ENCODE data around the gene POU4F3.
"Not testable (repeated sequence)": the region's sequence is repeated elsewhere in the genome, so short reads cannot be mapped to it uniquely, and the experiment has no call there.

The POU4F3 gene

DNA sequence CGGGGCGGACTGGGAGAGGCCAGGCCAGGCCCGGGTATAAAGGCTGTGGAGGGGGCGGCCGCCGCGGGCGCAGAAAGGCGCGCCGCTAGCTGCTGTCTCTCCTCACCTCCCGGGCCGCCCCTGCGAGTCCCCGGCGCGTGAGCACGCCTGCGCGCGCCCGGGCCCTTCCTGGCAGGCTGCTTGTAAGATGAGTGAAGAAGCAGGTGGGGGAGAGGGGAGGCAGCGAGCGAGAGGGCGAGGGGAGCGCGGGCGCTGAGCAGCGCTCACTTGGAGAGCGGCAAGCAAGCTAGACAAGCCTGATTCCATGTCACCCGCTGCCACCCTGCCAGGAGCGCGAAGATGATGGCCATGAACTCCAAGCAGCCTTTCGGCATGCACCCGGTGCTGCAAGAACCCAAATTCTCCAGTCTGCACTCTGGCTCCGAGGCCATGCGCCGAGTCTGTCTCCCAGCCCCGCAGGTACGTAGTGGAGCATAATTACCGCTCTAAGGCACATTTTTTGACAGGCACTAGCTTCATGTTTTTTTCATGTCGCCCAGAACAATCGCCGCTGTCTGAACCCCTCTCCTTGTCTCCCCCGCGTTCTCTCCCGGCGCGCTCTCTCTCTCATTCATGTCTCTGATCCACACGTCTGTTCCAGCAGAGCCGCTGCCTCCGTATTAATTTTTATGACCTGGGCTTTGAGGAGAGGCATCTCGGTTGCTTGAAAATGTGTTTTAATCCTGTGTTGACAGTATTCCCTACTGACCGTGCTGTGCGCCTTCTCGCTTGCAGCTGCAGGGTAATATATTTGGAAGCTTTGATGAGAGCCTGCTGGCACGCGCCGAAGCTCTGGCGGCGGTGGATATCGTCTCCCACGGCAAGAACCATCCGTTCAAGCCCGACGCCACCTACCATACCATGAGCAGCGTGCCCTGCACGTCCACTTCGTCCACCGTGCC is at the start of gene POU4F3:
TSS of gene POU4F3 (plus strand) at position 66 of the 941 bp plus-strand sequence. CDS start at position 340, 274 bp downstream.
- DNase-seq: no peak

- no peak for DNase-seq
Observed at GRCh38 chr5:146290318-146290717, 48.3 kb upstream of the POU4F3 start.

GRCh38 chr5:146291421-146292074 is 47.1 kb upstream of the POU4F3 start:
- no peak for DNase-seq

DNA sequence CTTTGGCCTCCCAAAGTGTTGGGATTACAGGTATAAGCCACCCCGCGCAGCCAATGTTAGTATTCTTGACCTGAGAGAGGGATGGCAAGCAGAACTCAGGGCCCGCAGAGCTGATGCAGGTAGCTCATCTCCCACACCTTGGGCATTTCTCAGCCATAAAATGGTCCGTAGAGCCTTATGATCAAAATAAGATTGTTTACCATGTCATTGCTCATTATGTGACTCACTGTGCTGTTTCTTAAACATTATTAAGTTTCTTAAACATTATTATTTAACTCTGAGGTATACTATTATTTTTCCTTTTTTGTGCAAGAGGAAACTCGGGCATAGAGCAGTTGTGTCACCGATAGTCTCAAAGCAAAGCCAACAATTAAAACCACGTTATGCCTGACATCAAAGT is 42.4 kb upstream of the POU4F3 start:
- no peak for DNase-seq

DNA sequence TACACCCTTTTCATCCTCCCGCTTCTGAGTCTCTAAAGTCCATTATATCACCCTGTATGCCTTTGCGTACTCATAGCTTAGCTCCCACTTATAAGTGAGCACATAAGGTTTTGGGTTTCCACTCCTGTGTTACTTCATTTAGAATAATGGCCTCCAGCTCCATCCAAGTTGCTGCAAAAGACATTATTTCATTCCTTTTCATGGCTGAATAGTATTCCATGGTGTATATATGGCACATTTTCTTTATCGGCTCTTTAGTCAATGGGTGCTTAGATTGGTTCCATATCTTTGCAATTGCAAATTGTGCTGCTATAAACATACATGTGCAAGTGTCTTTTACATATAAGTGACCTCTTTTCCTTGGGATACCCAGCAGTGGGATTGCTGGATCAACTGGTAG is 39.7 kb upstream of the POU4F3 start:
- DNase-seq: not testable (repeated sequence)

- no peak for DNase-seq
Observed at GRCh38 chr5:146301626-146302025, 37.0 kb upstream of the POU4F3 start.

DNA sequence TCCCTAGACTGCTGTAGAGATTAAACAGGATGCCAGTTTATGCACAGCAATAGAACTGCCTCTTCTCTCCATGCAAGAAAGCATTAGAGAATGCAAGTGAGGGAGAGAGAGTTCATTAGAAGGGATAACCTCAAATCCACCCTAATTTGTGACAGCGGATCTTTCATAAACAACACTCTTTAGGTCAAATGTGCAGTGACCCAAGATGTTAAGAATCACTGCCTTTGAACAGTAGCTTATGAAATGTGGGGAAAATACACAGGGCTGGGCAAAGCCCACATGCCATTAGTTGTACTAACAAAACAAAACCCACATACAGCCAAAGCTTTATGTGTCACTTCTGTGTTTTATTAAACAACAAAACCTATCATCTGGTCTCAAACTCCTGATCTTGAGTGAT is 36.2 kb upstream of the POU4F3 start:
- no peak for DNase-seq

DNA sequence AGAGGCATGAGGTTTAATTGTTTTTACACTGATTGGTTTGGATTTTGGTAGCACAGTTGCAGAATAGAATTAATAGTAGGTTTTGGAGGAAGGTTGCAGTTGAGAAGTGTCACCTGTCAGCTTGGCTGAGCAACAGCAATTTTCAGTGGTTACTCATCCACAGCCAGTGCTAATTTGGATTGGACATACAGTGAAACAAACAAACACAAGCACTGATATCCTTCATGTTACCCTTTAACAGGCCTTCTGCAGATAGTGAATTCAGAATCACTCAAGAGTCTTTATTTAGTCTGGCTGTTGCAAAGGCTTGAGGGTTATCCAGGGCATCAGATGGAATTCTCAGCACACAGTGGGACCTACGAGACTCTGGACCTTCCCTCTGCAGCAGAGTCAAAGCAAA is 31.8 kb upstream of the POU4F3 start:
- no peak for DNase-seq

DNA sequence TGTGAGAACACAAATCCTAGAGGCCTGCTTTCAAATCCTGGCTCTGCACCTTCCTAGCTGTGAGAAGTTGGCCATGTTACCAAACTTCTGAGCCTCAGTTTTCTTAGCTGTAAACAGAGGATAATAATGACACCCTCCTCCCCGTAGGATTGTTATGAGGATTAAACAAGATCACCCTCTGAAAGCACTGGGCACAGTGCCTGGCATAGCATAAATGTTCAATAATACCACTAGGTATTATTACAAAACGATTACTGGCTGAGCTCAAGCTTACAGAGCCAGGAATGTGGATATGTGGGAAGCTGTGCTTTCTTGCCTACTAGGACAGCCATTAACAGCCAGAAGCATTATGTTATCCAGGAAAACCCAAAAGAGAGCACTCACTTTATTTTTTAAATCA is 30.8 kb upstream of the POU4F3 start:
- no peak for DNase-seq

DNA sequence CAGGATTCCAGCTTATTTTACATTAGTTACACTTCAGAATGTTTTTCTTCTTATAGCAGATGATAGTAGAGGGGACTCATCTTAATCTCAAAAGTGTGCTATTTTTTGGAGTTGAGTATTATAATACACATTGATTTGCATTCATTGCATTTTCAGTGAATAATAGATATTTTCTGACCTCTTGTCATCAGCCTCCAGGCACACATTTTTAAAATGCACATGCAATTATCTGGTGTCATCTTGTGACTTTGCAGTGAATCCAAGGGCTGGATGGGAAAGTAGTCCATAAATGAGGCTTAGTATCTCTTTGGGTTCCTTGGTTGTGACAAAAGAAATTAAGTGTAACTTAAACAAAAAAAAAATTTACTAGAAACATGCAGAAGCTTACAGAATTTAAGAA is 28.1 kb upstream of the POU4F3 start:
- DNase-seq: no peak

GRCh38 chr5:146311278-146311677 is 27.4 kb upstream of the POU4F3 start:
- DNase-seq: no peak

GRCh38 chr5:146313027-146313426 is 25.6 kb upstream of the POU4F3 start:
- DNase-seq: no peak

DNA sequence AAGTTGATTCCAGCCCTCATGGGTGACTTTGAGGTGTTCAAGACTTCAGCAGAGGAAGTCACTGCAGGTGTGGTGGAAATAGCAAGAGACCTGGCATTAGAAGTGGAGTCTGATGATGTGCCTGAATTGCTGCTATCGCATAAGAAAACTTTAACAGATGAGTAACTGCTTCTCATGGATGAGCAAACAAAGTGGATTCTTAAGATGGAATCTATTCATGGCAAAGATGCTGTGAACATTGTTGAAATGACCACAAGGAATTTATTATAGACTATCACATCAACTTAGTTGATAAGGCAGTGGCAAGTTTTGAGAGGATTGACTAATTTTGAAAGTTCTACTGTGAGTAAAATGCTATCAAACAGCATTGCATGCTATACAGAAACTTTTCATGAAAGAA is 17.1 kb upstream of the POU4F3 start:
- DNase-seq: no peak

- DNase-seq: no peak
Observed at GRCh38 chr5:146327257-146327870, 11.3 kb upstream of the POU4F3 start.

- DNase-seq: no peak
Observed at GRCh38 chr5:146327989-146328388, 10.7 kb upstream of the POU4F3 start.

GRCh38 chr5:146329697-146330096 is 8.9 kb upstream of the POU4F3 start:
- DNase-seq: no peak

- DNase-seq: no peak
Observed at GRCh38 chr5:146331423-146331822, 7.2 kb upstream of the POU4F3 start.

DNA sequence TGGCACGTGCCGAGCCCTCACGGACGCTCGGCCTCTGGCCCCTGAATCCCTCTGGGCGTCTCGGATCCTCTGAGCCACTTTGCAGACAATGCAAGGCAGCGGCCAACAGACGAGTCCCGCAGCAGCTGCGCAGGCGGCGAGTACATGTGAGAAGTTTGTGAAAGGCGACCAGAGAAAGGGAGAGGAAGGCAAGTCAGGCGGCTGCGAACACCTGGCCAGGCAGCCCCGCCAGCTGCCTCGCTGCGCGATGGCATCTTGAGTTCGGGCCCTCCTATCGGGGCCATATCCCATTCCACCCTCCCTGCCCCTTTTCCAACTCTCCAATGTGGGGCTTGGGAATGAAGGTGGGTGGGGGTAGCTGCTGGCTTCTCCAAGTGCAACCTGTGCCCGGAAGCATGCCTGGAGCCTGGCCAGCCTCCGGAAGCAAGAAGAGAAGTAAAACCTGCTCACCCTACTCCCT is 4.5 kb upstream of the POU4F3 start:
- DNase-seq: no peak

- DNase-seq: no peak
Observed at GRCh38 chr5:146336197-146336596, 2.4 kb upstream of the POU4F3 start.

DNA sequence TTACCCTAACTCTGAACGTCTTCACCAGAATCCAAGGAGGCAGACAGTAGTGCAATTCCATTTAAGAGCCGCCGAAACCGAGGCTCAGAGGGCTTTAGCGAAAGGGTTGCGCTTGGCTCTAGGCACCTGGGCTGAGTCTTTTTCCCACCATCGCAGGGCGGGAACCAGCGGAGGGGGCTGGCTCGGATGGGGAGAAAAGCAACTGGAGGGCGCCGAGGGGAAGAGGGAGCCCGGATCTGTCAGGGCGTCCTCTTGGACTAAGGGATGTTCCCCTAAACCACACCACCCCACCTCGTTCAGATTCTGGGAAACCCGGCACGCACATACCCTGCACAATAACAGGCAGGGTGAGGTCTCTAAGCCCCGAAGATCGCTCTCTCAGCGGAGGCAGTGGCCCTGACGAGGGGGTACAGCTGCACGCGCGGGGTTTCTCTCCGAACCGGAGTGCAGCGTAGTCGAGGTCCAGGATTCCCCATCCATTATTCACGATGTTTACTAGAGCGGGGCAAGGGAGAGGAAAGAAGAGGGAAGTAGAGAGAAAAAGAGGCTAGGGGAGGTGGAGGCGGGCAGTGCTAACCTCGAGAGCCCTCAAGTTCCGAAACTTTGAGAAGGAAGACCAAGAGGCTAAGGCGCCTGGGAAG is 1.3 kb upstream of the POU4F3 start:
- no peak for DNase-seq

DNA sequence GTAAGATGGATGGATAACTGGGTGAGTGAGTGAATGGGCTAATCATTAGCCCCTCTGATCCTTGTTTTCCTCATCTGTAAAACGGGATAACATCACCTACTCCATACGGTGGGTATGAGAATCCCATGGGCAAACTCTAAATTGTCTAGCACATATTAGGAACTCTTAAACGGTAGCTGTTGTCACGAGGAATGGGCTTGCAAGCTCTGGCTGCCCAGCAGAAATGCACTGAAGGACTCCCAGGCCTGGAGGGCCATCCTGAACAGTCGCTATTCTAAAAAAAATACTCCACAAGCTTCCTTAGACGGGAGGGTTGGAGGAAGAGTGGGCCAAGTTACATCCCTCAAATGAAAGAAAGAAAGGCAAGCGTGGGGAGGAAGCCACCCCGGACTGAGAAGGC is 711 bp upstream of the POU4F3 start:
- DNase-seq: no peak

GRCh38 chr5:146339715-146340259 is 1.1 kb downstream of the POU4F3 start:
- no peak for DNase-seq
